ENCODE results near the gene BLOC1S1.

The BLOC1S1 gene

DNA sequence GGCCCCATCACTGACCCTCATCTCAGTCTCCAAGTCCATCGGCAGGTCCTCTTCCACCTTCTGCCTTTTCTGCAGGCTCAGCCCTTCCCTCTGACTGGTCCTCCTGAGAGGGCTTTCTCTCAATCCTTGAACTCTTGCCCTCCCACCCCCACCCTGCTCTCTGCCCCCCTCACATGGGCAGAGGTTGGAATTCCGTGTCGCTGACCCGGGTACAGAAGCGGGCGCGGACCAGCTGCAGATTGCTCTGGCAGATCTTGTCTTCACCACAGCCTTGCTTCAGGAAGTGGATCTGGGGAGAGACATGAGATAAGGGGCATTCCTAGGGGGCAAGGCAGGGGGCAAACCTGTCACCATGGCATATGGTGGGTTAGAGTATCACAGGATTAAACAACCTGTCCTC is 20.5 kb upstream of the BLOC1S1 start:
- Histone ChIP-seq H2AFZ (ENCODE audit: low read depth, low read length) (no peak overlapping the region), H3K79me1 (replicated peaks; ENCODE audit: low read length, poor library complexity, severe bottlenecking) (no peaks in the 10 kb centered on the region), H3K4me2 (ENCODE audit: low read length, poor library complexity, severe bottlenecking) (no peak overlapping the region), H3K23ac (ENCODE audit: low read length in 2 of 2) (no peak overlapping the region), H3K27me3 (ENCODE audit: control insufficient read depth in 1 of 2, insufficient read depth in 1 of 2, low read length in 2 of 2) (peaks cover 0 to 26% of the 10 kb centered on the region in 2 experiments), H3K9ac (ENCODE audit: low read length) (no peak overlapping the region), H3K27ac (ENCODE audit: low read length, poor library complexity, severe bottlenecking) (no peak overlapping the region), H2BK120ac (ENCODE audit: low read depth, low read length) (no peak overlapping the region), H3K18ac (ENCODE audit: low read depth in 1 of 2, low read length in 2 of 2) (no peak overlapping the region), H4K8ac (ENCODE audit: low read length) (no peak overlapping the region), H3K14ac (ENCODE audit: low read length in 2 of 2) (no peak overlapping the region), H4K91ac (ENCODE audit: low read length) (no peak overlapping the region), H2BK15ac (ENCODE audit: low read depth, poor library complexity, severe bottlenecking) (no peak overlapping the region), H3K4me3 (ENCODE audit: insufficient read depth in 1 of 2, low read depth in 1 of 2, low read length in 2 of 2) (no peak overlapping the region), H2BK5ac (ENCODE audit: low read depth, low read length, poor library complexity, severe bottlenecking) (no peak overlapping the region), H3K9me3 (ENCODE audit: control insufficient read depth, low read length) (no peaks in the 10 kb centered on the region), H3K4ac (ENCODE audit: low read depth in 1 of 2, low read length in 2 of 2) (no peak overlapping the region), H3K36me3 (ENCODE audit: control insufficient read depth in 1 of 2, insufficient read depth in 2 of 2, low read depth in 1 of 2, low read length in 2 of 2) (peaks cover 0 to 84% of the 10 kb centered on the region in 2 experiments), H3K4me1 (ENCODE audit: control insufficient read depth, insufficient read depth, low read depth, low read length) (peaks cover 2% of the 10 kb centered on the region), H2AK5ac (ENCODE audit: low read length, severe bottlenecking) (no peak overlapping the region), H2BK12ac (ENCODE audit: low read length in 2 of 2) (no peak overlapping the region)
- WGBS, result 93% methylated on average over 7 of the region's 7 CpGs
- DNase-seq, result no peak

DNA sequence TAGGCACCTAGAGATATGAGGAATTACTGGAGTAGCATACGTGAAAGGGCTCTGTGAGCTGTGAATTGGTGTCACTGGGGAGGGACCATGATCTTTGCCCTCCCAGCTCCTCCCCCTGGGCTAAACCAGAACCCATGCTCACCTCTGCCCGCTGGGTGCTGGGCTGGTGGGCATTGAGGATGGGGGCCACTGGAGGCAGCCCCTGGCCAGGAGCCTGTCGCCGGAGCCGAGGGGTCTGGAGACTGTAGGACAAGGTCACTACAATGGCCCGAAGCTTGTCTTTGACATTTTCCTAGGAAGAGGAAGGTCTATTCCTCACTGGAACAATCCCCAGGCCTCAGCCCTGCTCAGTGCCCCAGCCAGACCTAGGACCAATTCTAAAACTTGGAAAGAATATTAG is 19.7 kb upstream of the BLOC1S1 start:
- 100% methylated on average over 4 of the region's 6 CpGs for WGBS
- no peak overlapping the region for H3K4me2 ChIP-seq (ENCODE audit: low read length, poor library complexity, severe bottlenecking)

DNA sequence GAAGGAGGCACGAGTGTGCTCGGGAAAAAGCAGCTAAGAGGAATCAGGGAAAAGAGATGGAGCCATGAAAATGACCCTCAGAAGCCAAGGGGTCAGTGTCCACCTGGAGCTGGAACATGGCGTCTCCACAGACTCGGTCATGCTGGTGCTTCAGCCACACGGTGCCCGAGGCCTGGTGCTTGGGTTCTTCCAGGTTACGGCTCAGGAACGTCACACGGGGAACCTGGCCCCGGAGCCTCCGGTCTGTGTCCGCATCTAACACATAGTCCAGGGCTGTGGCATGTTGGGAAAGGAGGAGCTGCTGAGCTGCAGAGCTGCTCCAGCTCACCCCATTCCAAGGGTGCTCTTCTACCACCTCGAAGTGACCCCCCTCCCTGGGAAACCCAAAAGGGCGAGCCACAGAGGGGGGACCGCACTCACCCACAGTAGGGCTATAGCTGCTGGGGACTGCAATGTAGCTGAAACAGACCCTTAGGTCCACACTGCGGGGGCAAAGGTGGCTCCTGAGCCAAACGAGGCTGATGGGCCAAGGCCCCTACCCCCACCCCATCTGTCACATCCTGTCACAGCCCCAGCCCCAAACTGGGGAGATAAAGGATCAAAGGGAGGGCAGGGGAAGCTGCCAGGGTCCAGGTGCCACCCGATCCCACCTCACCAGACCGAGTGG is 18.9 kb upstream of the BLOC1S1 start:
- Histone ChIP-seq H3K23ac (ENCODE audit: low read length in 2 of 2) (no peak overlapping the region), H3K18ac (ENCODE audit: low read depth in 1 of 2, low read length in 2 of 2) (no peak overlapping the region), H3K14ac (ENCODE audit: low read length in 2 of 2) (no peak overlapping the region), H3K9me3 (ENCODE audit: control insufficient read depth, low read length) (no peaks in the 10 kb centered on the region), H3K9ac (ENCODE audit: low read length) (no peak overlapping the region), H3K36me3 (ENCODE audit: control insufficient read depth in 1 of 2, insufficient read depth in 2 of 2, low read depth in 1 of 2, low read length in 2 of 2) (peaks cover 0 to 82% of the 10 kb centered on the region in 2 experiments), H2AFZ (ENCODE audit: low read depth, low read length) (no peak overlapping the region), H2BK120ac (ENCODE audit: low read depth, low read length) (no peak overlapping the region), H2BK12ac (ENCODE audit: low read length in 2 of 2) (no peak overlapping the region), H3K4me3 (ENCODE audit: insufficient read depth in 1 of 2, low read depth in 1 of 2, low read length in 2 of 2) (no peak overlapping the region), H3K4ac (ENCODE audit: low read depth in 1 of 2, low read length in 2 of 2) (no peak overlapping the region), H3K4me2 (ENCODE audit: low read length, poor library complexity, severe bottlenecking) (no peak overlapping the region), H4K91ac (ENCODE audit: low read length) (no peak overlapping the region), H4K8ac (ENCODE audit: low read length) (no peak overlapping the region), H3K4me1 (ENCODE audit: control insufficient read depth, insufficient read depth, low read depth, low read length) (peaks cover 6% of the 10 kb centered on the region), H3K27me3 (ENCODE audit: control insufficient read depth in 1 of 2, insufficient read depth in 1 of 2, low read length in 2 of 2) (peaks cover 0 to 26% of the 10 kb centered on the region in 2 experiments), H2AK5ac (ENCODE audit: low read length, severe bottlenecking) (no peak overlapping the region), H2BK15ac (ENCODE audit: low read depth, poor library complexity, severe bottlenecking) (no peak overlapping the region), H2BK5ac (ENCODE audit: low read depth, low read length, poor library complexity, severe bottlenecking) (no peak overlapping the region), H3K79me1 (replicated peaks; ENCODE audit: low read length, poor library complexity, severe bottlenecking) (no peaks in the 10 kb centered on the region), H3K27ac (ENCODE audit: low read length, poor library complexity, severe bottlenecking) (no peak overlapping the region)
- 87% methylated on average over 18 of the region's 19 CpGs for WGBS
- no peak for DNase-seq

More for the DNA sequence above, 19.7 kb upstream of the BLOC1S1 start:
- H3K14ac ChIP-seq (ENCODE audit: low read length in 2 of 2), result no peak overlapping the region
- no peak overlapping the region for H3K18ac ChIP-seq (ENCODE audit: low read depth in 1 of 2, low read length in 2 of 2)
- no peak overlapping the region for H2BK15ac ChIP-seq (ENCODE audit: low read depth, poor library complexity, severe bottlenecking)
- H3K79me1 ChIP-seq (replicated peaks; ENCODE audit: low read length, poor library complexity, severe bottlenecking), result no peaks in the 10 kb centered on the region
- no peak overlapping the region for H3K23ac ChIP-seq (ENCODE audit: low read length in 2 of 2)
- H4K8ac ChIP-seq (ENCODE audit: low read length), result no peak overlapping the region
- H3K9me3 ChIP-seq (ENCODE audit: control insufficient read depth, low read length), result no peaks in the 10 kb centered on the region
- no peak overlapping the region for H2BK120ac ChIP-seq (ENCODE audit: low read depth, low read length)
- H4K91ac ChIP-seq (ENCODE audit: low read length), result no peak overlapping the region
- no peak overlapping the region for H3K4me3 ChIP-seq (ENCODE audit: insufficient read depth in 1 of 2, low read depth in 1 of 2, low read length in 2 of 2)
- no peak overlapping the region for H2AFZ ChIP-seq (ENCODE audit: low read depth, low read length)
- no peak overlapping the region for H3K4ac ChIP-seq (ENCODE audit: low read depth in 1 of 2, low read length in 2 of 2)
- no peak overlapping the region for H3K27ac ChIP-seq (ENCODE audit: low read length, poor library complexity, severe bottlenecking)
- H2BK12ac ChIP-seq (ENCODE audit: low read length in 2 of 2), result no peak overlapping the region
- no peak overlapping the region for H2AK5ac ChIP-seq (ENCODE audit: low read length, severe bottlenecking)
- H2BK5ac ChIP-seq (ENCODE audit: low read depth, low read length, poor library complexity, severe bottlenecking), result no peak overlapping the region
- no peak overlapping the region for H3K9ac ChIP-seq (ENCODE audit: low read length)
- H3K4me1 ChIP-seq (ENCODE audit: control insufficient read depth, insufficient read depth, low read depth, low read length), result peaks cover 6% of the 10 kb centered on the region
- no peak for DNase-seq
- peaks cover 0 to 26% of the 10 kb centered on the region in 2 experiments for H3K27me3 ChIP-seq (ENCODE audit: control insufficient read depth in 1 of 2, insufficient read depth in 1 of 2, low read length in 2 of 2)
- peaks cover 0 to 88% of the 10 kb centered on the region in 2 experiments for H3K36me3 ChIP-seq (ENCODE audit: control insufficient read depth in 1 of 2, insufficient read depth in 2 of 2, low read depth in 1 of 2, low read length in 2 of 2)

- H2AK5ac ChIP-seq (ENCODE audit: low read length, severe bottlenecking), result no peak overlapping the region
- H2AFZ ChIP-seq (ENCODE audit: low read depth, low read length), result no peak overlapping the region
- H3K36me3 ChIP-seq (ENCODE audit: control insufficient read depth in 1 of 2, insufficient read depth in 2 of 2, low read depth in 1 of 2, low read length in 2 of 2), result peaks cover 0 to 79% of the 10 kb centered on the region in 2 experiments
- H3K9ac ChIP-seq (ENCODE audit: low read length), result no peak overlapping the region
- no peak overlapping the region for H3K4me2 ChIP-seq (ENCODE audit: low read length, poor library complexity, severe bottlenecking)
- H2BK12ac ChIP-seq (ENCODE audit: low read length in 2 of 2), result no peak overlapping the region
- WGBS, result 75% methylated on average over 7 of the region's 7 CpGs
- no peaks in the 10 kb centered on the region for H3K79me1 ChIP-seq (replicated peaks; ENCODE audit: low read length, poor library complexity, severe bottlenecking)
- no peak overlapping the region for H4K91ac ChIP-seq (ENCODE audit: low read length)
- H2BK120ac ChIP-seq (ENCODE audit: low read depth, low read length), result no peak overlapping the region
- peaks cover 0 to 26% of the 10 kb centered on the region in 2 experiments for H3K27me3 ChIP-seq (ENCODE audit: control insufficient read depth in 1 of 2, insufficient read depth in 1 of 2, low read length in 2 of 2)
- no peak for DNase-seq
- H3K27ac ChIP-seq (ENCODE audit: low read length, poor library complexity, severe bottlenecking), result no peak overlapping the region
- no peak overlapping the region for H3K23ac ChIP-seq (ENCODE audit: low read length in 2 of 2)
- no peak overlapping the region for H3K4me3 ChIP-seq (ENCODE audit: insufficient read depth in 1 of 2, low read depth in 1 of 2, low read length in 2 of 2)
- H4K8ac ChIP-seq (ENCODE audit: low read length), result no peak overlapping the region
- H3K9me3 ChIP-seq (ENCODE audit: control insufficient read depth, low read length), result no peaks in the 10 kb centered on the region
- peaks cover 6% of the 10 kb centered on the region for H3K4me1 ChIP-seq (ENCODE audit: control insufficient read depth, insufficient read depth, low read depth, low read length)
- no peak overlapping the region for H2BK5ac ChIP-seq (ENCODE audit: low read depth, low read length, poor library complexity, severe bottlenecking)
- no peak overlapping the region for H3K18ac ChIP-seq (ENCODE audit: low read depth in 1 of 2, low read length in 2 of 2)
- no peak overlapping the region for H2BK15ac ChIP-seq (ENCODE audit: low read depth, poor library complexity, severe bottlenecking)
- H3K14ac ChIP-seq (ENCODE audit: low read length in 2 of 2), result no peak overlapping the region
- H3K4ac ChIP-seq (ENCODE audit: low read depth in 1 of 2, low read length in 2 of 2), result no peak overlapping the region
Measured at GRCh38 chr12:55697686-55698085, 18.2 kb upstream of the BLOC1S1 start.

Data from mesenchymal stem cell (in vitro differentiated cells and primary cell).